Stimulated activated CD8-positive, alpha-beta memory T cell treated with anti-CD3 and anti-CD28 coated beads, Interleukin-7, amount 100 ng/mL, for 48 hours (primary cell): Measurements from ENCODE around the gene SLC1A1.
"Not testable (repeated sequence)": the region's sequence is repeated elsewhere in the genome, so short reads cannot be mapped to it uniquely, and the experiment has no call there.

Source experiments
- DNase-seq, 2 donors: peaks; one replicate each; pipeline ENCODE4 v3.0.0-alpha.2; 2020; ENCODE audit warnings: low read depth in 1 of 2; ENCODE audit errors: extremely low read depth in 1 of 2

The SLC1A1 gene

DNA sequence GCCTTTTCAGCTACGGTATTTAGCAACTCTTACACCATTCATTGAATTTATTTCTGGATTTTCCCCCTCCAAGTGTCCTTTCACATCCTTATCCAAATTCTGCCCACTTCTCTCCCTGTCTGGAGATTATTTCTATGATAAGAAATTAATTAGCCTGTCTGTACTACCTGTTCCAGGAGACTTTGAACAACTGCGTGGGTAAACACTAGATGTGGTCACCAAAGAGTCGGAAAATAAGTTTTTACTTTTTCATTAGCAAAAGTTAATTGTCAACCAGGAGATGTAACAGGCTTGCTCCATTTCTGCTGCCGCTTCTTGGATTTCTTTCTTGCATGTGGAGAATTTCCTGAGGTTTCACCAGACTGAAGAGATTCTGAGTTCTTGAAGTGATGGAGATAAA, 14.0 kb downstream of the SLC1A1 start:
- no peak for DNase-seq

DNA sequence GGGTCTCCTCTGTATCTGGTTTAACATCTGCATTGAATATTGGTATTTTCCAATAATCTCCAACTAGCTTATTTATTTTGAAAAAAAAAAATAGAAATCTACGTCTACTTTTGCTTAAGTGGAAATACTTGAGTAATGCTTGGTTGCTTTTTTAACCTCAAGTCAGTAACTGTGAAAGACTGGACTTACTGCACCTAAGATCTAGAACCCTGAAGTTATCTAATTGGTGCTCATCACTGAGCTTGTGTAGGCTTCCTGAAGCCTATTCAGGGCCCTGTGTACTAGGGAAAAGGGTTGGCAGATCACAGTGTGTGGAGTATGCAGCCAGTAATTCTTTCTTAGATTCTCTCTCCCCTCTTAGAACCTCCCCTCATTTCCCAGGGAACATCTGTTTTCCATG, 16.2 kb downstream of the SLC1A1 start:
- DNase-seq: no peak

DNA sequence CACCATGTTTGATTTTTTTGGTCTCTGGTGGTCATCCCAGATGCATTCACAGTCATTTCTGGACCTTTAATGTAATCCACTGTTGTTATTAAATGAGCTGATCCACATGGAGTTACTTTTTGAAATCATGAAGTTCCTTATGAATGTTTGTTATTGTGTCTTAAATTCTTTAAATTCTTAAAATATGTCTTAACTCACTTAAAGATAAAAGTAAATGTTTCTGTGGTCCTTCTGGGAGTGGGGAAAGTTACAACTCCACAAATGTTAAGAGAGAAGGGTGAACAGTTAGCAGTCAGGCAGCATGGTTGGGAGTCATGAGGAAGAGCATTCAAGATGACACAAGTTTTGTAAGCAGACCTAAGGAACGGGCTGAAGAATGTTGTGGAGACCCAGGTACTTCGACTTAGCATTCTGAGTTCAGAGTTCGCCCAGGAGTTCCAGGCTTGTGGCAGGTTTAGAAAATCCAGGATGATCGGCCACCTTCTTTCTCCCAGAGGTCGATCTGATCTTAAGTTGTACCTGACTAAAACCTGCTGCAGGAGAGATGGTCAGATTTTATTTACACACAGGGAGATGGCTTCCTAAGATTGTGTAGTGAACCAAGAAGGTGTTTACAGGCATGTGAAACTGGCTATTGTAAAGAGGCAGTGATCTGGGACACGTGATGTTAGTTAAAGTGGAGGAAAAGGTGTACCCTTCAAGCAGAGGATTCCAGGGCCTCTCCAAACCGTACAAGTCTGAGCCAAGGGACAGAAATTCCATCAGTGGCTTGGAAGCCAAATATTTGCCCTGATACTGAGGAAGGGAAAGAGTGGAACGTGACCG, 17.2 kb downstream of the SLC1A1 start:
- DNase-seq: no peak

DNA sequence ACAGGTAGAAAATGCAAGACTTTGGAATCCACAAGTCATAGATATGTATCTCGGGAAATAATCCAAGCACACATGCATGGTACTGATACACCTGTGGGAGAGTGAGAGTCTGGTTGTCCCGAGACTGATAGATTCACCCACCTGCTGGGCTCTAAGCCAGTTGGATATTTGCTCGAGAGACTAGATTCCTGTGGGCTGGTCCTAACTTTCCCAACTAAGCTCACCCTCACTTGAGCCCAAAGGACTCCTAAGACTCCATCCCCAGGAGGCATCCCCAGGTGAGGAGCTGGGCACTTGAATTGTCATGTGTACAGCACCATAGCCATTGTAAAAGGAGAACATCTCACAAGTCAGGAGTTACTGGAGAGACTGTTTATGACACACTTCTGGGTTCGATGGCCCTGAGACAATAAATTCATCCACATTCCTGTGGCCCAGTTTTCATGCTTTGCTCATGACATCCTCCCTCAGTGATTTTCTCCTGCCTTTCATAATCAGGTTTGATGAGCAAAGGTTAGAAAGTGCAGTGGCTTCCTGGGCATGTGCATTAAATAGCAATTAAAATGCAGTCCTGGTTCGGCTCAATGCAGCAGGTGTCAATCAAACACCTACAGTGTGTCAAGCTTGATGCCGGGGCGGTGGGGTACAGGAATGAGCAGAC, 18.1 kb downstream of the SLC1A1 start:
- DNase-seq: no peak

DNA sequence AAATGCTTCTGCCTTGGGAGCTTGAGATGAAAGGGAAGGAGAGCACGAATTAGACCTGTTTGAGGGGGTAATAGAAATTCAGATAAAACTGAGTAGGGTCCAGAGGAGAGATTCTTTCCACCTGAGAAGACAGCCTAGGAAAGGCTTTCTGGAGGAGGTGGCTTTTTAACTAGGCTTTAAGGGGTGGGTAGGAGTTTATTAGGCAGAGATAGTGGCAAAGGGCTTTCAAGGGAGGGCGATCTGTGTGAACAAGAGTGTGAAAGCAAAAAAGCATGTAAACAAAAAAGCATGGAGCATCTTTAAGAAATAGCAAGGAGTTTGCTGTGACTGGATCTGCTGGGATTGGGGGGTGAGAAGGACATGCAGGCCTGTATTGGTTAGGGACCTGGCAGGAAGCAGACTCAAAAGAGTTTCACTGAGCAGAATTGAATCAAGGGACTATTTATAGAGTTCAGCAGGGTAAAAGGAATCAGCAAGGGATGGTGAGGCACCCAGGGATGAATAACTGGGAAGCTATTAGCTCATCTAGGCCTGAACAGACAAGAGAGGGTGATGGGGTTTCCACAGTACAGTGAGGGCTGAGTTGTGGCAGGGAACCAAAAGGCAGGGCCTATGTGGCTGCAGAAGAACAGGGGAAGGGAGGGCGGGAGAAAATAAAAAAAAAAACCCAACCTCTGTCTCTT, 18.8 kb downstream of the SLC1A1 start:
- DNase-seq: no peak

DNA sequence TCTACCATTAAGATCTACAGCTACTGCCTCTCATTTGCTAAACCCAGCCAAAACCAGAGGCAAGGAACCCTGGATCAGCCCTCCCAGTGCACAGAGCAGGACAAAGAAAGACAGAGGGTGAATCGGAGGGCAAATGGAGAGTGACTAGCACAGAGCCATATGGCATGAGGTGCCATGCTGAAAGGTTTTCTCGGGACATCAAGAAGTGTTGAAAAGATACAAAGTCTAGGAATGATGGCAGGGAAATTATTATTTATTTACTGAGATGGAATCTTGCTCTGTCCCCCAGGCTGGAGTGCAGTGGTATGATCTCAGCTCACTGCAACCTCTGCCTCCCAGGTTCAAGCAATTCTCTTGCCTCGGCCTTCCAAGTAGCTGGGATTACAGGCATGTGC, 19.3 kb downstream of the SLC1A1 start:
- no peak for DNase-seq

DNA sequence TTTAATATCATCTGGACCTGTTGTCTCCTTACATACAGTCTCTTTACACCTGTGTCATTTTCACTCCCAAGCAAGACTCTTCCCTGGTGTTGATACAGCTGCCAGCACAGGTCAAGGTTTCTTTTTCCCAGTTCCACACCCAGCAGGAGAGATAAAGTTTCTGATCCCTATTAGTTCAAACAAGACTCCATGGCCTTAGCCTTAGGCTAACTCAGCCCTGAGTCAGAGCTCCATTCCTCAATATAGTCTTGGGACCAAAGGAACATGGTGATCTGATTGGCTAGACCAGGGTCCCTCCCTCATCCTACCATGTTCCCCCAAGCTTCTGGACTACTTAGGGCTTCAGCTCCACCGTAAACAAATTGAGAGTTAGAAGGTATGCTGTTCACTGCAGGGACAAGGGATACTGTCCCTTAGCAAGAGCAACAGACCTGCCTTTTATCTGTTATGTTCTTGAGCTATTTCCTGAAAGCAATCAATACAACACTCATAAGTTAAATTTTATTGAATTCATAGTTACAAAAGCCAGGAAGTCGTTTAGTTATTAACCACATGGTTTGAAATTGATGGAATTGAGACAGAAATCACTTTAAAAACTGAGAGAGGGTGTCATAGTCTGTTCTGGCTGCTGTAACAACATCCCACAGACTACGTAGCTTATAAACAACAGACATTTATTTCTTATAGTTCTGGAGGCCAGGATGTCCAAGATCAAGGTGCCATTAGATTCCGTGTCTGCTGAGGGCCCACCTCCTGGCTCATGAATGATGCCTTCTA, 20.5 kb downstream of the SLC1A1 start:
- no peak for DNase-seq

DNA sequence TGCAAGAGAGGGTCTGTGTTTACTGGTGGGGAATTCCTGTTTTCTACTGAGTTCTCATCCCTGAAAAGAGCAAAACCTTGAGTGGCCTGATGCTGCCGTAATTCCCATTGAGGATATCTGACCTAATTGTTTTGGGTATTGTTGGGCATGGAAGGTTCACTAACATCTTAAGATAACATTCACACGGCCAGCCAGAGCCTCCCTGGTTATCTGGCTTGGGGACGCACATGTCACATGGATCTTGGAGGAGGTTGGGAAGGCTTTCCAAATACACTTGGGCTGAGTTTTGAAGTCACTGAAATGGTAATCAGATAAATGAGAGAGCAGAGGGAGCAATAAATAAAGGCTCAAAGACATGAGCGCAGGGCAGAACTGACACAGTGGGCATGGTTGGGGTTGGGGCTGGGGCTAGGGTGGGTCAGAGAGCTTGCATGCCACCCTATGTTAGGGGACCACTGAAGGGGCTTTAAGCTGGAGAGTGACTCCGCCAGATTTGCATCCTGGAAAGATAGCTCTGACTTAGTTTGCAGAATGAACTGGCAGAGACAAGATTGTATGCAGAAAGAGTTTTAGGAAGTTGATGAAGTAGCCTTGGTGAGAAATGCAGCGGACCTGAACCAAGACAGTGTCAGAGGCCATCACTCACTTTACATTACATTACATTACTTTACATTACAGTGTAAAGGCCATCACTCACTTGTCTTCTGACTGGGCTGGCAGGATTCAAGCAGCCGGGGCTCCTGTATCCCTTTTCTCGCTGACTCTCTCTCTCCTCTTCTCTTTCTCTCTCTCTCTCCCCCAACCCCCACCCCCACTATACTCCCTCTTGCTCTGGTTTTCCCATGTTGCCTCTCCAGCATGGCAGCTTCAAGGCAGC, 24.2 kb downstream of the SLC1A1 start:
- DNase-seq: no peak

DNA sequence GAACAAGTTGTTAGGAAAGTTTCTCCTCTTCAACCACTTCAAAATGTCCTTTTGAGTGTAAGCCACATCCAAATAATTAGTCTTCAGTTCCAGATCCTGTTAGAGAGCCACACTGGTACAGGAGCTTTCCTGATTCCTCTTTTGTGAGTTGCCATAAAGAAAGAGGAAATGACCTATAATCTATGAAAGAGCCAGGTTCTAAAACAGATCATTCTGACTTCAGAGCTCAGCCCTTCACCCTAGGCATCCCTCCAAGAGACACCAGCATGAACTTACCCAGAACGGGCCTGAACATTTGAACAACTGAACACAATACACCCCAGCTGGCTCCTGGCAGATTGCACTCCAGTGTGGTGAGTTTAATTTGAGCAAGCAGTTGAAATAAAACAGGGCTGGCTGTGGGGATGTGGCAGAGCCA, 25.7 kb downstream of the SLC1A1 start:
- no peak for DNase-seq

DNA sequence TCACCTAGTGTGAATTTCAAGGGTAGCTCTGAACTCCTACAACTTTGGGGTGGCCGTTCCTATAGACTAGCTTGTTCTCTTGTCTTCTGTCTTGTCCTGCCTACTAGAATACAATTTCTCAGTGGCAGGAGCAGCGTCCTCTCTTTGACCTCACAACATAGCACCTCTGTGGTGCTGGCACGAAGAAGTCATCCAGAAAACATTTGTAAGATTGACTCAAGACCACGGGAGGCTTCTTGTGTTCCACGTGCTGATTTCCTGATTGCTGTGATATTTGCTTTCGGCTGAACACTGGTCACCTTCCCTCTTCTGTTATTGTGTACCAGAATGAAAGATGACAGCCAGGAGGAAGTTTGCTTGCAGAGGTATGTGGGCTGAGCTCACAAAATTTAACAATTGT, 27.0 kb downstream of the SLC1A1 start:
- DNase-seq: no peak

DNA sequence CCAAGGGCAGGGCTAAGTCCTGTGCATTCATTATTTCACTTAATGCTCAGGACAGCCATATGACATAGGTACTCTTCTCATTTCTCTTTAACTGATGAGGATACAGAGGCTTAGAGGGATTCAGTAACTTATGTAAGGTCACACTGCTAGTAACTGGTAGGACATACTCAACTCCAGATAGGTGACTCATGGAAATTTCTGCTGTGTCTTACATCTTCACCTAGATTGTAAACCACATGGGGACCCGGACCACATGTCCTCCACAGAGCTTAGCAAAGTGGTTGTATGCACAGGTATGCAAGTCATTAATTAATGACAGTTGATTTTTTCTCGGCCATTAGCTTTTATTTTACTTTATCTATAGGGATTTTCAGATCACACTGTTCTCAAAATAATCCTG, 29.3 kb downstream of the SLC1A1 start:
- DNase-seq: peak in 1 of 2 donors; percentile 29

DNA sequence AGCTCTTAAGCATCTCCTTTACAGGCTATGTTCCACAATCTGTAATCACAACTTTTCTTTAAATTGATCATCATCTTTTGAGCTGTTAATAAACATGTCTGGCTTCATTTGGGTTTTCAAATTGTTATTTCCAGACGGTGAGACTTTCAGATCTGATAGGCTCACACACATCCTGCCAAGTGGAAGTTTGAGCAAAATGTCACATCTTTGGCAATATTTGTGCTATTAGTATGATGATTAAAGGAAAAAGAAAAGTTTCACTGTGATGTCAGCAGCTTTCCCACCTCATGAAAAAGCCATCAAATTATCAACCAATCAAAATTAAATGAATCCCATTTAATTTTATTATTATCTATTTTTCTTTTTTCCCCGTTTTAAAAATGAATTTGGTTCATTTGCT, 29.8 kb downstream of the SLC1A1 start:
- DNase-seq: no peak

DNA sequence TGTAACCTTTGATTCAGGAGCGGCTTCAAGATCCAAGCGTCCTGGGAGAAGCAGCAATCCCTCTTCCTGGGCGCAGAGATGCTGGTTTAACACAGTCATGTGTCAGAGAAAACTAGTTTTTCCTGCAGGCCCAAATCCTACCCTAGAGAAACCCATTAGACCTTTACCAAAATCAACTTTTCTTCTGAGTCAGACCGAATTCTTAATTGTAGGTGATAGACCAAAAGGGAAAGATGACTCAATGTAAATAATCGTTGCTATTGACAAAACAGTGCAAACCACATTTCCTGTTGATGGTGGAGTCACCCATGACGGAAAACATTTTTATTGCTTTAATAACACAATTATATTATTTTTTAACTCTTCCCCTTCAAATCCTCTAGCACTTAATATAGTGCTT, 40.1 kb downstream of the SLC1A1 start:
- no peak for DNase-seq

DNA sequence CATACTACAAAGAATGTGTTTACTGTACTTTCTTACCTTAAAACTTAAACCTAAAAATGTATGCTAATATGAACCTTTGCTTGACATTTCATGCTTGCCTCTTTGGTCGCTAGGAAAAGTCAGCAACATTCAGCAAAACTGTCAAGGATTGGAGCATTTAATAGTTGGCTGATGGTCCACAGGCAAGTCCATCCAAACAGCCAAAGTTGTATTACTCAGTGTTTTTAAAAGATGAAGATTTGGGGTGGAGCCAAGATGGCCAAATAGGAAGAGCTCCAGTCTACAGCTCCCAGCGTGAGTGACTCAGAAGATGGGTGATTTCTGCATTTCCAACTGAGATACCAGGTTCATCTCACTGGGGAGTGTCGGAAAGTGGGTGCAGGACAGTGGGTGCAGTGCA, 40.6 kb downstream of the SLC1A1 start:
- not testable (repeated sequence) for DNase-seq

DNA sequence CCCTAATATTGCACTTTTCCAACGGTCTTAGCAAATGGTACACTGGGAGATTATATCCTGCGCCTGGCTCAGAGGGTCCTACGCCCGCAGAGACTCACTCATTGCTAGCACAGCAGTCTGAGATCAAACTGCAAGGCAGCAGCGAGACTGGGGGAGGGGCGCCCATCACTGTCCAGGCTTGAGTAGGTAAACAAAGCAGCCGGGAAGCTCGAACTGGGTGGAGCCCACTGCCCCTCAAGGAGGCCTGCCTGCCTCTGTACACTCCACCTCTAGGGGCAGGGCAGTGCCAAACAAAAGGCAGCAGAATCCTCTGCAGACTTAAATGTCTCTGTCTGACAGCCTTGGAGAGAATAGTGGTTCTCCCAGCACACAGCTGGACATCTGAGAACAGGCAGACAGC, 41.1 kb downstream of the SLC1A1 start:
- not testable (repeated sequence) for DNase-seq

DNA sequence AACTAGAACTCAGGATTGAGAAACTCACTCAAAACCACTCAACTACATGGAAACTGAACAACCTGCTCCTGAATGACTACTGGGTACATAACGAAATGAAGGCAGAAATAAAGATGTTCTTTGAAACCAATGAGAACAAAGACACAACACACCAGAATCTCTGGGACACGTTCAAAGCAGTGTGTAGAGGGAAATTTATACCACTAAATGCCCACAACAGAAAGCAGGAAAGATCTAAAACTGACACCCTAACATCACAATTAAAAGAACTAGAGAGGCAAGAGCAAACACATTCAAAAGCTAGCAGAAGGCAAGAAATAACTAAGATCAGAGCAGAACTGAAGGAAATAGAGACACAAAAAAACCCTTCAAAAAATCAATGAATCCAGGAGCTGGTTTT, 43.6 kb downstream of the SLC1A1 start:
- not testable (repeated sequence) for DNase-seq

DNA sequence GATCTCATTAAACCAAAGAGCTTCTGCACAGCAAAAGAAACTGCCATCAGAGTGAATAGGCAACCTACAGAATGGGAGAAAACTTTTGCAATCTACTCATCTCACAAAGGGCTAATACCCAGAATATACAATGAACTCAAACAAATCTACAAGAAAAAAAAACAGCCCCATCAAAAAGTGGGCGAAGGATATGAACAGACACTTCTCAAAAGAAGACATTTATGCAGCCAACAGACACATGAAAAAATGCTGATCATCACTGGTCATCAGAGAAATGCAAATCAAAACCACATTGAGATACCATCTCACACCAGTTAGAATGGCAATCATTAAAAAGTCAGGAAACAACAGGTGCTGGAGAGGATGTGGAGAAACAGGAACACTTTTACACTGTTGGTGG, 45.9 kb downstream of the SLC1A1 start:
- not testable (repeated sequence) for DNase-seq

DNA sequence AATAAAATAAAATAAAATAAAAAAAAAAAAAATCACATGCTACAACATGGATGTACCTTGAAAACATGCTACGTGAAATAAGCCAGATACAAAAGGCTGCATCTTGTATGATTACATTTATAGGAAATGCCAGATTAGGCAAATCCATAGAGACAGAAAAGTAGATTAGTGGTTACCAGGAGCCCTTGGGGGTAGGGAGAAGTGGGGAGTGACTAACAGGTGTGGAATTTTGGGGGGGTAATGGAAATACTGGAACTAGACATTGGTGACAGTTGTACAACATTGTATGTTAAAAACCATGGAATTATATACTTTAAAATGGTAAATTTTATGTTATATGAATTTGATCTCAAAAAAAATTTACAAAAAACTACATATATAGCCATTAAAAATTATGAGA, 47.3 kb downstream of the SLC1A1 start:
- no peak for DNase-seq

DNA sequence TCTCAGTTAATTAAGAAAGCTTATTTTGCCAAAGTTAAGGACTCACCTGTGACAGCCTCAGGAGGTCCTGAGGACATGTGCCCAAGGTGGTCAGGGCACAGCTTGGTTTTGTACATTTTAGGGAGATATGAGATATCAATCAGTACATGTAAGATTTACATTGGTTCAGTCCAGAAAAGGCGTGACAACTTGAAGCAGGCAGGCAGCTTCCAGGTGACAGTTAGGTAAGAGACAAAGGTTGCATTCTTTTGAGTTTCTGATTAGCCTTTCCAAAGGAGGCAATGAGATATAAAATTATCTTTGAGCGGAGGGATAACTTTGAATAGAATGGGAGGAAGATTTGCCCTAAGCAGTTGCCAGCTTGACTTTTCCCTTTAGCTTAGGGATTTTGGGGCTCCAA, 47.8 kb downstream of the SLC1A1 start:
- no peak for DNase-seq

DNA sequence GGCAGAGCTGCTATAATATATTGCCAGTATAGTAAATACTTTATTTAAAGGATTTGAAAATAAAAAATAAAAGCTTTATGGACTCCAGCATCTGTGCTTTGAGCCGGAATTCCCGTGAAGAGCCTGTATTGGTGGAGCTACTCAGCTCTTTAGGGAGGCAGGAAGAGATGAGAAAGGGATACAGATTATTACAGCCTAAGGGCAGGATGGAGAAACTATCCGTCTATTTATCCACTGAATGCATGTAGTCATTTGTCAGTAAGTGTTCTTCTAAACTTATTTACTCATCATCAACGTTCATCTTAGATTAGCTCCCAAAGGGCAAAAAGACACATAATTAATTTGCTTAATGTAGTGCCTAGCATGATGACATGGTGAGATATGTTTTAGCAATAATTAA, 48.4 kb downstream of the SLC1A1 start:
- no peak for DNase-seq
